HG03521 (cell line): ENCODE results near the gene IDNK.

Experiments
- ATAC-seq: cut with Tn5 transposase; IDR thresholded peaks from one replicate; pipeline ENCODE4 v1.9.1; 2021; ENCODE audit warnings: mild to moderate bottlenecking, moderate library complexity; ENCODE audit not compliant: unreplicated experiment

Gene IDNK

DNA sequence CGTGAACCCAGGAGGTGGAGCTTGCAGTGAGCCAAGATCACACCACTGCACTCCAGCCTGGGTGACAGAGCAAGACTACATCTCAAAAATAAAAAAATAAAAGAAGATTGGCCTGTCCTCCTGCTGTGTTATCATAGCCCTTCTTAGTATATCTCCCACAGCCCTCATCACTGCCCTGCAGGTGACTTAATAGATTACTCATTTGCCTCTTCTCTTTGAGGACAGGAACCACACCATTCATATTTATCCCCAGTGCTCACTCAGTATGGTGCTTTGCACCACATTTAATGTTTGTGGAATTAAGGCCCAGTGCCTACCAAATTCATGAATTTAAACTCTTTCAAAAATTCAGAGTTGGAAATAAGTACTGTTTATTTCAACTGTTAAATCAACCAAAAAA, 10.3 kb downstream of the IDNK start:
- no peak for ATAC-seq

DNA sequence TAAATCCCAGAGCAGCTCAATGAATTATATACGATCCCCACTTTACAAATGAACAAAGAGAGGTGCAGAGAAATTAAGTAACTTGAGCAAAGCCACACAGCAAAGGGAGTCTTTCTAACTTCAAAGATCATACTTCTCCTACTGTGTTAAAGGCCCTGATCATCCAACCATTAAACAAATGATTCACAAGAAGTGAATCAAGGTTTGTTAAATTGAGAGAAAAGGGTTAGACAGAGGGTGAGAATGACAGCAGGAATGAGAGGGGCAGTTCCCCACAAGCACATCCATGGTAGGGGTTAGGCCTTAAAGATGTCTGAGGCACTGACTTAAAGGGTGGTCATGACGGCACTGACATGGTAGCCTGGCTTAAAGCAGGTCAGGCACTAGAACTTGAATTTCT, 10.7 kb downstream of the IDNK start:
- ATAC-seq = no peak

DNA sequence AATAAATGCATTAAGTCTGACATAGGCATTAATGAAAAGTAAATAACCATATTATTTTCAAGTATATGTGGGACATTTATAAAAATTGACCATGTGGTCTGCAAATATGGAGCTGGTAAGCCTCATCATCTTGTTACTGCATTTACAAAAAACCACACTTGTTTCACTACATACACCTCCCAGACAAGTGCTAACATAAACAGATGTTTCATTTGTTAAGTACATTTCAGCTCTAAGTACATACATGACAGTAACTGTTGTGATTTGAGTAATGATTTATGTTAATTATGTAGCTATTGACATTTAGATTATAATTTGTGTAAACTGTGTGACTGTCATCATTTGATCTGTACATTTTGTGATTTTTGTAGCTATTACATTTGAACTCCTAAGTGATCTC, 13.9 kb downstream of the IDNK start:
- ATAC-seq = no peak

DNA sequence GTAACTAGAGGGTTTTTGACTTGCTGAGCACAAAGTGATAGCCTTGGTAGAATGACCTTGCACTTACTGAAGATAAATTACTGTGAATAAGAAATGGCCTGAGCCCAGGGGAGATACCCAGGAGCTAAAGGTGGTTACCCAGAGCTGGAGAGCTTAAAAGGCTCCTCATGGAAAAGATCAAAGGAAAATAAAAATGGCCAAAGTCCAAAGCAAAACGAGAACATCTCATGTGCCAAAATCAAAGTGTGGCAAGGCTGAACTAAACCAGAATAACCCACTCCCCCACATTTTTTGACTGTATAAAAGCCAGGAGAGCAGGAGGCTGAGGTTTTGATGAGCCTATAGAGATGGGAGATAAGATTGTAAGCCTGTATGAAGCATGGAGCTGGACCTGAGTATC, 14.4 kb downstream of the IDNK start:
- ATAC-seq = no peak

DNA sequence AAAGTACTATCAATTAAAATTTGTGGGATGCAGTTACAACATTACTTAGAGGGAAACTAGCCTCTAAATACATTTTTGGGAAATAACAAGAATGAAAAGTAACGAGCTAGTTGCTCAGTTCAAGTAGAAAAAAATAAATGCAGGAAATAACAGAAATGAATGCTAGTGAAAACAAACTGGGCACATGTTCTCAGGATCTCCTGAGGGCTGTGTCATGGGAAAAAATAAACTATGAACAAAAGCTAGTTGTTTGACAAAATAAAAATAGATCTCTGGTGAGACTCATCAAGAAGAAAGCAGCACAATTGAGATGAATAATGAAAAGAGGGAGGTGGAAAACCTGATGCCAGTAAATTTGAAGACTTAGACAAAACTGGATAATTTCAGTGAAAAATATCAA, 16.3 kb downstream of the IDNK start:
- no peak for ATAC-seq

DNA sequence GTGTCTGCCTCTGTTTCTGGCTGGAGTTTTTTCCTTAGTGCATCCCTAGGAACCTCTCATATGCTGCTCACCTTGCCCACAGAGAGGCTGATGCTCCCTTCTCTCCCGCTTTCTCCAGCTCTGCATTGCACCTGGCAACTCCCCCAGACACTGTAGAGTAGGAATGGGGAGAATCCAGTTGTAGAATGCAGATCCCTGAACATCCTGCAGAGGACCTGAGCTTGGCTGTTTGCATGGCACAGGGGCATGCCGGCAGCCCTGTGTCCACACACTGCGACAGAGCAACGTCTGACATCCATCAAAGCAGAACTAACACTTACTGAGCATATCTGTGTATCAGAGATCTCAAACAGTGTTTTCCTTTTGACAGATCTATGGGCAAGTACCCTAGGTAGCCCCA, 19.9 kb downstream of the IDNK start:
- no peak for ATAC-seq

DNA sequence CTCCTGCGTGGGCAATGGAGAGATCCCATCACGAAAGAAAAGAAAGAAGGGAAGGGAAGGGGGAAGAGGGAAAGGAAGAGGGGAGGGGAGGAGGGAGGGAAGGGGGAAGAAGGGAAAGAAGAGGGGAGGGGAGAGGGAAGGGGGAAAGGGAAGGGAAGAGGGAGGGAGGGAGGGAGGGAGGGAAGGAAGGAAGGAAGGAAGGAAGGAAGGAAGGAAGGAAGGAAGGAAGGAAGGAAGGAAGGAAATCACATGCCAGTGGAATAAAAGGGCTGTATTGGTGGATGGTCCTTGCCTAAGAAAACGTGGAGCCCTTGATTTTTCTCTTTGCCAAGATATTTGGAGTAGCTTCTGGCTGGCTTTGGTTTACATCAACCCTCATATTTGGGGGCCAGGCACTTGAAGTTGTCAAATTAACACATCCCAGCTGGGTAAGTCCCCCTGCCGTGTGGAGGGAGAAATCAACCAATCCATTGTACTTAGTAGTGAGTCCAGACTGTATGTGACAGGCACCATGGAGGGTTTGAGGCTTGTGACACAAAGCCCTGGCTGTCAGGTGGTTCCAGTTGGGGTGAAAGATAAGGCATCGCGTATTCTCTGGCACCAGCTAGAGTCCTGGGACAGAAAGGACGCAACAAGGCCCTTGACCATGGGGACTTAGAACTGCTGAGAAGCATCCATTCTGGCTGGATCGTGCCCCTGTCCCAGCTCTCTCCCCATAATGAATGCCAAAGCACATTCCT, 23.7 kb downstream of the IDNK start:
- ATAC-seq = no peak

DNA sequence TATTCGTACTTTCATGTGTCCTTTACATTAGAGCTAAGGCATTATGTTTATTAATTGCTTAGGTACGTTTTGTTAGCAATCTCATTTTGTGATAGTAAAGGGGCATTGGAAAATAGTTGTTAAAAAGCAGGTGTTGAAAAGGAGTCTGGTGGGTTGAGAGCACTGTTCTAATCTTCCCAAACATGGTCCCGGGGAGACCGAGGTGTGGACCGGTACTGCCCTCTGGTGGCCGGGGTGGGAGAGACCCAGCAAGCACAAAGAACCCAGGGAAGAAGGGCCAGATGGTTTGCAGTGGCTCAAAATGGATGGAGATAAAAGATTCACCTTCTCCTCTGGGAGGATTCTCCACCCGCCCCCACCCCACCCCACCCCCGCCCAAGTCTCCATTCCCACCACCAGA, 26.1 kb downstream of the IDNK start:
- no peak for ATAC-seq

DNA sequence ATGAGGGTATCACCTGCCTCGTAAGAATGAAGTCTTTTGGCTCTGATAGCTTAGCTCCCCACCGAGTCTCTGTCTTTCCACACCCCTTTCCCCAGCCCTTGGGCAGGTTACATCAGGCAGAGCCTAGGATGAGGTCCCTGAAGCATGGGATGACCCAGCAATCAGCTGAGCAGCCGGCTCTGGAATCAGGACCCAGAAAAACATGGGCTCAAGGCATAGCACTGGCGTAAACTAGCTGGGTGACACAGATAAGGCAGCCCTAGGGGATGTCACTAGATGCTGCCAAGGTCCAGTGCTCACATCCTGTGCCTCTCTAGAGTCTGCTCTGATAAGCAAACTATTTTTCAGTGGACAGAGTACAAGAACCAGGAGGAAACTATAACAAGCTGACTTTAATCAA, 26.6 kb downstream of the IDNK start:
- no peak for ATAC-seq

DNA sequence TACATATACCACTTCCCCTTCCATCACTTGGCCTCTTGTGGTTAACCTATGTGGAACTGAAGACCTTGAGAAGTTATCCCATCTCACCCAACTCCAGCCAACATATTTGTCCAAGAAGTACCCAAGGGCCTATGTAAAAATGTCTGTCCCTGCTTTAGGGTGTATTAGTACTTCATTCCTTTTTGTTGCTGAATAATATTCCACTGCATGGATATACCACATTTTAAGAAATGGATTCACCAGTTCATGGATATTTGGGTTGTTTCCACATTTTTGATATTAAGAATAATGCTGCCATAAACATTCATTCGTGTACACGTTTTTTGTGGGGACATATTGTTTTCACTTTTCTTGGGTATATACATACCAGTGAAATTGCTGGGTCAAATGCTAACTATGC, 28.6 kb downstream of the IDNK start:
- ATAC-seq = no peak

DNA sequence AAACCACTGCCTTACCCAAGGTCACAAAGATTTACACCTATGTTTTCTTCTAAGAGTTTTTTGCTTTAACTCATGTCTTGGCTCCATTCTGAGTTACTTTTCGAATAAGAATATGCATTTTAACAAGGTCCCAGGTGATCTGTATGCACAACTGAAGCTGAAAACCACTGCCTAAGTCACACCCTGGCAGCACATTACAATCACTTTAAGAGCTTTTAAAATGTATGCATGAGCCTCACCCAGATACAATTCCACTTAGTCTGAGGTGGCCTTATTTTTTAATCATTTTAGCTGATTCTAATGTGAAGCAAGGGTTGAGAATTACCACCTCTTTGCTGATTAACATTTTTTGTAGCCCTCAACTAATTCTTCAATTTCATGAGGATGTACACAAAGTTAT, 29.5 kb downstream of the IDNK start:
- no peak for ATAC-seq

DNA sequence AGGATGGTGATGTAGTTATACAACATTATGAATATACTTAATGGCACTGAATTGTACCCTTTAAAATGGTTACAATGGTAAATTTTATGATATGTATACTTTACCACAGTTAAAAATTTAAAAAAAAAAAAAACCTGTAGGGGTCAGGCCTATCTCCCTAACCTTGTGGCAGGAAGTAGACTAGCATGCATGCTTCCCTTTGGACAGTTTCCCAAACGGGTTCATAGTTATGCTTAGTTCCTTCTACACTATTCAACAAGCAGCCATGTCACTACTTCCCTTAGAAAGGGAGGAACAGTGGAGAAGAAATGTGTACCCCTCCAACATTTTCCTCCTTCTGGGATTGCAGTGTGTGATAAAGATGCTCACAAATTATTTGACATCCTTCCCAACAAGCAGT, 32.5 kb downstream of the IDNK start:
- ATAC-seq = no peak

DNA sequence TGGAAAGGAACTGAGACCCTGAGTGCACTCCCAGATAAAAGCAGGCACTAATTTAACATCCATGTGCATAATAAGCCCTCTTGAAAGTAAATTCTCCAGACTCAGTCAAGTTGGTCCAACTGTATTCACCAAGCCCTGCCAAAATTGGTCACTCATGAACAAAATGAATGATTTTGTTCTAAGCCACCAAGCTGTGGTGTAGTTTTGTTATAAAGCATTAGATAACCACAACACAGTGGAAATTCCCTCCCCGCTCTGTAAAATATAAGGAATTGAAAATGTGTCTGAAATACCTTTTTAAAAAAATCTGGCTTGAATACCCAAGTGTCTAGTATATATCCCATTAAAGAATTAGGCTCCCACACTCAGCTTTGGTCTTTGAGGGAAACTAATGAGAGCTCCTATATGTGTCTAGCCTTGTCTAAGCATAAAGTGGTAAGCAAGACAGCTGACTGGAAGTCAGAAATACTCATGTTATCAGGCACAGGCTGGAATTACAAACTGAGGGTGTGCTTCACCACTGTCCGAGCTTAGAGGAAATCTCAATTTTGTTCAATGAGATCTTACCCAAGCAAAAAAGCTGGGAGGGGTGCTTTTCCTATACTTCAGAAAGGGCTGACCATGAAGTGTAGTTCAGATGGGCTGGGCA, 33.2 kb downstream of the IDNK start:
- no peak for ATAC-seq

DNA sequence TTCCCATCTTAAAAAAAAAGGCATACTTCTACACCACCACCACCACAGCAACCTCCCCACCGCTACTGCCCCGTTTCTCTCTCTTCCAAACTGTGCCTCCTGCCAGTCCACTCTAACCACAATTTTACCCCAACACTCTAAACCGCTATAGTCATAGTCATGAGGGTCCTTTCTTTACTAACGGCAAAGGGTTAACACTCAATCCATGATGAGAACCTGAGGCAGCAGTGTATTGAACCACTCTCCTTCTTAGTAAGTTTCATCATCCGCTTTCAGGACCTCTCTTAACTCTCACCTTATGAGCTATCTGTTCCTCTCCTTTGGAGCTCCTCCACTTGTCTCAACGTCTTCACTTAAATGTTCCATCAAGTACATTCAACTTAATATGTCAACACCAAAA, 34.0 kb downstream of the IDNK start:
- ATAC-seq = no peak

DNA sequence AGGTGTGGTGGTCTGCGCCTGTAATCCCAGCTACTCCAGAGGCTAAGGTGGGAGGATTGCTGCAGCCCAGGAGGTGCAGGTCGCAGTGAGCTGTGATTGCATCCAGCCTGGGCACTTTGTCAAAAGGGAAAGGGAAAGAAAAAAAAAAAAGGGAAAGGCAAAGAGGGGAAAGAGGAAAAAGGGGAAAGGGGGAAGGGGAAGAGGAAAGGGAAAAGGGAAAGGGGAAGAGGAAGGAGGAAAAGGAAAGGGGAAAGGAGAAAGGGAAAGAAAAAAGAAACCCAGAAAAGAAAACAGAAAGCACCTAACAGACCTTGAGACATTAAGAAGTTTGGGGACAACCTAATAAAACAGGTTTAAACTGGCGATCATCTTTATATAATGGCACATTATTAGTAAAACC, 40.0 kb downstream of the IDNK start:
- ATAC-seq = no peak

DNA sequence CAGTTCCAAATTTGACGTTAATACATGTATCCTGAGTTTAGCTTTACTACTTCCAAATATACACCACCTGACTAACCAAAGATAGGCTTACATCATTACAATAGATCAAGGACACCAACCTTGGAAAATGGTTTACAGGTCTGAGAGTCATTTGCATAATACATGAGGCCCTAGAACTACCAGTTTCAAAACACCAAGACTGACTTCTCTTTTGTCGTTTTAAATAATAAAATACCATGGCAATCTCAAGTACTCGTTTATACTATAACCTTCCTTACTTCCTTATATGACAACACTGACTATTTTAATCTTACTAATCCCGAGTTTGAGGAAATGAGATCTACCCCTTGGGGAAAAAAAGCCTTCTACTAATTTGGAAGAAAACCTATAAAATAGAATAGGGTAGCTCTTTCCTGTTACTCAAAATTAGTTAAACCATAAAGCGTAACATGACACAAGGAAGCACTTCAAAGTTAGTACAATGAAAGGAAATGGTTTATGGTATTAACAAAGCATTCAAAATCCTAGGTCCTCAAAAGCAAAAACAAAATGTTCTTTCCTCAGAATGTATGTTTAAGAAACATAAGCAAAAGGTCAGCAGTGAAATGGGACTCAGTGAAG, 42.7 kb downstream of the IDNK start:
- no peak for ATAC-seq

DNA sequence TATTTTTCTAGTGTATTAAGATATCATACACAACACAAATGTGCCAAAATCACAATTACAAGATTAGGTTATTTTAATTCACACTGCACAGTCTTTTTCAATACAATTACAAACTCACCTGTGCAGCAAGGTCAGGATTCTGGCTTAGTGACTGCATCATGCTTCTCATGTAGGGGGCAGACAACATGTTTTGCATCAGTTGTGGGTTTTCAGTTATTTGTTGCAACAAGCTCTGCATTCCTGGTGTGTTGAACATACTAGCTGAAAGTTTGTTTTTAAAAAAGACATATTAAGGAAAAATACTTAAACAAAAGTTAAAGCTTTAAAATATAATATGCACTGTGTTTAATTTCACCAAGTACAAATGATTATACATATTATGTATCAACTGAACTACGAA, 46.1 kb downstream of the IDNK start:
- ATAC-seq = no peak

DNA sequence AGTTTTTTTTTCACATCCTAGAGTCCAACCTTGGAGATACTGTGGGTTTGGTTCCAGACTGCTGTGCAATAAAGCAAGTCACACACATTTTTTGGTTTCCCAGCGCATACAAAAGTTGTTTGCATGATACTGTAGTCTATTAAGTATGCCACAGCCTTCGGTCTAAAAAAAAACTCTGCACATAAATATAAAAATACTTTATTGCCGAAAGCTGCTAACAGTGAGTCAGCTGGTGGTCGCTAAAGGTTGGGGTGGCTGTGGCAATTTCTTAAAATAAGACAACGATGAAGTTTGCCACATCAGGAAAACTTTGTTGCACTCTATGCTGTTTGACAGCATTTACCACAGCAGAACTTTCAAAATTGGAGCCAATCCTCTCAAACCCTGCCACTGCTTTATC, 47.4 kb downstream of the IDNK start:
- no peak for ATAC-seq

DNA sequence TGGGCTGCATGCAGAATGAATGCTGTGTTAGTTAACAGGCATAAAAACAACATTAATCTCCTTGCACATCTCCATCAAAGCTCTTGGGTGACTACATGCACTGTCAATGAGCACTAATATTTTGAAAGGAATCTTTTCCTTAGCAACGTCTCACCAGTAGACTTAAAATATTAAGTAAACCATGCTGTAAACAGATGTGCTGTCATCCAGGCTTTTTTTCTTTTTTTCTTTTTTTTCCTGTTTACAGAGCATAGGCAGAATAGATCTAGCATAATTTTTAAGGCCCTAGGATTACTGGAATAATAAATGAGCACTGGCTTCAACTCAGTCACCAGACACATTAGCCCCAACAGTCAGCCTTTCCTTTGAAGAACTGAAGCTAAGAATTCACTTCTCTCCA, 48.5 kb downstream of the IDNK start:
- ATAC-seq = no peak

DNA sequence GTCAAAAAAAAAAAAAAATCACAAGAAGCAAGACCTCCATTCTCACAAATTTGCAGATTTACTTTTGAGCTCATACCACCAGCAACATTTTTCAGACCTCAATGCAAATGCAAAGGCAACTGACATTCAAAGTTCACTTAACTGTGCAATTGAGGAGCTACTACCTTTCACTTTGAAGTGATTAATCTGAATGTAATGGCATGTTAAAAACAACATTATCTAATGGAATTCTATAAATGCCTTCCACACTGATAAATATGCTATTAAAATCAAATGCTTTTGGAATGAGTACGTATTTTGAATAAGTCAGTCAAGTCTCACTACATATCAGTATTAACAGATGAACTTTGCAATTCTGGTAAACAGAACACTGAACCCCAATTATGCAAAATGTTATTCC, 52.5 kb downstream of the IDNK start:
- no peak for ATAC-seq

DNA sequence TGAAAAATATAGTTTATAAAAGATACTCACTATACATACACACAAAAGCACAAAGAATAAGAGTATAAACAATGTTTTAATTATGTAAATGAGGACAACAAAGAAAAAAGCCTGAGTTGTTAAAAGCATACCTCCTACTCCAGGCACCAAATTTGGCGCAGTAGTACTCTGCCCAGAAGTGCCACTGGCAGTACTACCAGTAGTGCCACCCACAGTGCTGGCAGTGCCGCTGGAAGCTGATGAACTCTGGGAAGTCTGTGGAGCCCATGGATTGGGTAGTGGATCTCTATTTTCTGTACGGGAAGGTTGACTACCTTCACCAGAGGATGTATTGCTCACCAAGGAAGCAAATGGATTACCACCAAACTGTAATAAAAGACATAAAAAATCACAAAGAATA, 54.7 kb downstream of the IDNK start:
- ATAC-seq = no peak

DNA sequence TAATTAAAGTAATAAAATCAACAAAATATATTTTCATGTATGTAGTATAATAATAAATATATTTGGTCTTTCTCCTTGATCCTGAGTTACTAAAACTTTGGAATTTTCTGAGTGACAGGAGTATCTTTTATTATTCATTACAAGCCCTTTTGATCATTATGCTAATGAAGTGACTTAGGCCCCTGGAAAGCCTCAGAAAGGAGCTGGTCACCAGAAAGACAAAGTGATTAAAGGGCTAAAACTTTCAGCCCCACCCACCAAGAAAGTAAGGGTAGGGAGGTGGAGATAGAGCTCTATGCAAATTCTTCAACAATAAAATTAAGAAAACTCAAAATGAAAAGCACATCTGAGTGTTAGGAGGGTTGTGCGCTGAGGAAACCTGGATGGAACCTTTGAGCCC, 57.3 kb downstream of the IDNK start:
- no peak for ATAC-seq

DNA sequence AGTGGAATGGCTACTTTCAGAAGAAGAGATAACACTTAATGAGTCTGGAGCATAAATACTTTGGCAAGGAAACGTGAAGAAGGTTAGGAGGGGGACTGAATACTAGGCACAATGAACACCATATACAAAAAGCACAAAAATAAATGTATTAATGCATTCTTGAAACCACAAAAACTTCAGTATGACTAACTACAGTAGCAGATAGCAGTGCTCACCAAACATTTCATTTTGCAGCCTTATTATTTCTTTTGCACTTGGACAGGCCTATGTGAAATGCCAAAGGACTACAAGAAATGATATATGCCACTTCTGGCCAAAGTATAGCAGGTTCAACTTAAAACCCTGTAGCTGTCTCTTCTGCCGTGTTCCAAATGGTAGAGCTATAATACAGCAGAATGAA, 58.5 kb downstream of the IDNK start:
- ATAC-seq = no peak
